HG02840 (cell line): ENCODE measurements around the gene EPAS1.

Experiments
- ATAC-seq: cut with Tn5 transposase; IDR thresholded peaks from one replicate; pipeline ENCODE4 v1.9.1; 2021; ENCODE audit warnings: mild to moderate bottlenecking, moderate library complexity, moderate number of reproducible peaks; ENCODE audit not compliant: unreplicated experiment, low FRiP score

EPAS1 gene

GRCh38 chr2:46379213-46380037, 82.2 kb downstream of the EPAS1 start:
- ATAC-seq = no peak

- ATAC-seq = no peak
These were observed 83.1 kb downstream of the EPAS1 start for GRCh38 chr2:46380038-46380940.

- no peak for ATAC-seq
These were observed 84.1 kb downstream of the EPAS1 start for GRCh38 chr2:46381263-46381849.

DNA sequence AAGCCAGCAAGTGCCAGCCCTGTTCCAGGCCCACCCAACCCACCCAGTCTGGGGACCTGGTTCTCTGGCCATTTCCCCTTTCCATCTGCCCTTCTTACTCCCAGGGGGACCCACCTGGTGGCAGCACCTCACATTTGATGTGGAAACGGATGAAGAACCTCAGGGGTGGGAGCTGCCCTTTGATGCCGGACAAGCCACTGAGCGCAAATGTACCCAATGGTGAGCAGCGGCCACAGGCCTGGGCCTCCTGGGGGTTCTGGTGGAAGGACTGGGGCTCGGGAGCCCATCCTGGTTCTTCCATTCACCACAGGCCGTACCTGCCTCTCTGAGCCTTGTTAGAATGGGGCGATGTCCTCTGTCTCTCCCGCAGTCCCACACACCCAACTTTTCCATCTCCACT, 84.7 kb downstream of the EPAS1 start:
- no peak for ATAC-seq

GRCh38 chr2:46382331-46383112, 85.3 kb downstream of the EPAS1 start:
- no peak for ATAC-seq

GRCh38 chr2:46383113-46383395, 85.8 kb downstream of the EPAS1 start:
- no peak for ATAC-seq

- ATAC-seq = no peak
These were observed 86.7 kb downstream of the EPAS1 start for GRCh38 chr2:46383784-46384456.

DNA sequence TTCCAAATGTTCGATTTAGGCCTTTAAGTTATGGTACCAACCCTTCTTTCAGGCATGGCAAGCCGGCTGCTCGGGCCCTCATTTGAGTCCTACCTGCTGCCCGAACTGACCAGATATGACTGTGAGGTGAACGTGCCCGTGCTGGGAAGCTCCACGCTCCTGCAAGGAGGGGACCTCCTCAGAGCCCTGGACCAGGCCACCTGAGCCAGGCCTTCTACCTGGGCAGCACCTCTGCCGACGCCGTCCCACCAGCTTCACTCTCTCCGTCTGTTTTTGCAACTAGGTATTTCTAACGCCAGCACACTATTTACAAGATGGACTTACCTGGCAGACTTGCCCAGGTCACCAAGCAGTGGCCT, 87.2 kb downstream of the EPAS1 start:
- no peak for ATAC-seq

GRCh38 chr2:46385786-46386577, 88.8 kb downstream of the EPAS1 start:
- ATAC-seq = no peak

GRCh38 chr2:46386763-46387162, 89.6 kb downstream of the EPAS1 start:
- ATAC-seq = no peak

- ATAC-seq = no peak
These were observed 90.1 kb downstream of the EPAS1 start for GRCh38 chr2:46387292-46387691.

DNA sequence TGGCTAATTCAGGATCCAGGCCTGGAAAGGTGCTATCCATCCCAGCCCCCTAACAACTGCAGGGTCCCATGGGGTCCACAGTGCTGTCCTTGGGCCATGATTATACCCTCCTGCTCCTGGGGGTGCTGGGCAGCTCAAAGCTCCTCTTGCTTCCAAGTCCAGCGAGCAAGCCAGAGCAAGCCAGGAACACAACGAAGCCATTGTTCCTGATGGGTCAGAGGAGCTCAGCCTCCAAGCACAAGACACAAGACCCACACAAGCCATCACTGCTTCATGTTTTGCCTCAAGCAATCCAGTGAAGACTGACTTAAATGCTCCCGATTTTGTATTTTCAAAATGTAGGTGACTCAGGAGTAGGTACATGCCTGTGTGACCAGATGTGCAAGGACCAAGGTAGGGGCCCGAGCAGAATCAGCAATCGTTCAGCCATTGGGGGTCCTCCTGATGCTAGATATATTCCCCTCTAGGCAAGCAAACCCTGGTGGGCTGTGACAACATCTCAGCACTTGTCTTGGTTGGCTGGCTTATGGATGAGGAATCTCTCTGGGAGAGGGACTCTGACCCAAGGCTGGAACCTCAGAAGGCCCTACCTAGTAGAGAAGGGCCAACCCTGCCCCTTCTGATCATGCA, 90.8 kb downstream of the EPAS1 start:
- no peak for ATAC-seq

- ATAC-seq = no peak
These were observed 91.7 kb downstream of the EPAS1 start for GRCh38 chr2:46388881-46389280.

DNA sequence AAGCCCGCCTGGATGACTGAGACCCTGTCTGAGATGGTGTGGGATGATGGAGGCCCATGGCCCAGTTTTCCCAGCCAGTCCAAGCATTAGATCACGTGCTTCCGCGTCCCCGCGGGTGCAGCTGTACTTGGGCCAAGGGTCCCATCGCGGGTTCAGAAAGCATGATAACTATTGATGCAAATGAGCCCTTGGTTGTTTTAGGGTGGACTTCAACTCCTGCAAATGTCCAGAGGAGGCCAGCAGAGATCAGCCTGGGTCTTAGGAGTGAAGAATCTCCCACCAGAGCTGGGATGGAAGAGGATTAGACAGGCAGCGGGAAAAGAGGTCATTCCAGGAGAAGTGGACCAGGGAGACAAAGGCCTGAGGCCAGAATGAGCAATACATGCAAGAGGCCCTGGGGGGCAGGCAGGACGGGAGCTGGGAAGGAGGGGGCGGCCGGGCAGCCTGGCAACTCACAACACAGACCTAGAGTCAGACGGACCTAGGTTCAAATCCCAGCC, 92.3 kb downstream of the EPAS1 start:
- no peak for ATAC-seq

DNA sequence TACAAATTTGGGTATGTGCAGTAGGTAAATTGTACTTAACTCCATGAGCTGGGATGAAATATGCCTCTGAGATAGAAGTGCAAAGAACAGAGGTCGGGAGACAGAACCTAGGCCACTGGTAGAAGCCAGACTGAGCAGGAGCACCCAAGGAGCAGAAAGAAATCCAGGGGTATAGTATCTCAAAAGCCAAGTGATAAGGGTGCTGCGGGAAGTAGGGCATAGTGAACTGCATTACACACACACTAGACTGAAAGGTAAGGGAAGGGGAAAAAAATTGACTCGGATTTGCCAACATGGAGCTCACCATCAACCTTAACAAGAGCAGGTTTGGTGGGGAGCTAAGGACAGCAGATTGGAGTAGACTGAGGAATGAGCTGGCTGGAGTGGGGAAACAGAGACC, 92.8 kb downstream of the EPAS1 start:
- ATAC-seq = no peak

- ATAC-seq = no peak
These were observed 93.7 kb downstream of the EPAS1 start for GRCh38 chr2:46390901-46391395.

DNA sequence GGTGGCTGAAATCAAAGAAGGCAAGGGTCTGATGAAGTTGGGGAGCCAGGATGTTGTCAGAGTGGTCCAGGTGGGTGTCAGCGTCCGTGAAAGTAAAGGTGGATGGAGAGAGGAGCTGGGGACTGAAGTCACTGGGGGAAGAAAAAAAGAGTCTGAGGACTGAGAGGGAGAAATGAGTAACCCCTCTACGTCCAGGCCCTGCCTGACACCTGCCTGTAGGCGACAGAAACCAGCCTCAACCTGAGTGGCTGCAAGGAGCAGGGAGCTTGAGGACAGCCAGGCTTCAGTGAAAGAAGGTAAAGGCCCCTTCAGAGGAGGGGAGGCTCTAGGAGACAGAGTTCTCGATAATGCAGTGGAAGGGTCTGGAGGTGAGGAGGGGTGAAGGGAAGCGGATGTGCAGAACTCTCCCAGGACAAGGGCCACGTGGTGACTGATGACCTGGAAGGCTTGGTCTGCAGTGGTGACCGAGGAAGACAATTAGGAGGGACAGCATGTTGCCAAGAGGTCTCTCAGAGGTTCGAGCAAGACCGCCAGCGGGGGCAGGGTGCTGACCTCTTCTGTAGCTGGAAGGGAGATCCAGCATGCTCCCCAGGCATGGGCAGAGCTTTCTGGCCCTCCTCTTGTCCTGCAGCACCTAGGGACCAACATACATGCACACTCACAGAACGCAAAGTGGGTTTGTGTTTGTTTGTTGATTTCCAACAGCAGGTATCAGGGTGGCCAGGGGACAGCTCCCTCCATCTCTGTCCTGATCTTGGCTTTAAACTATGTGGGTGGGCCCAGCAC, 95.5 kb downstream of the EPAS1 start:
- no peak for ATAC-seq

DNA sequence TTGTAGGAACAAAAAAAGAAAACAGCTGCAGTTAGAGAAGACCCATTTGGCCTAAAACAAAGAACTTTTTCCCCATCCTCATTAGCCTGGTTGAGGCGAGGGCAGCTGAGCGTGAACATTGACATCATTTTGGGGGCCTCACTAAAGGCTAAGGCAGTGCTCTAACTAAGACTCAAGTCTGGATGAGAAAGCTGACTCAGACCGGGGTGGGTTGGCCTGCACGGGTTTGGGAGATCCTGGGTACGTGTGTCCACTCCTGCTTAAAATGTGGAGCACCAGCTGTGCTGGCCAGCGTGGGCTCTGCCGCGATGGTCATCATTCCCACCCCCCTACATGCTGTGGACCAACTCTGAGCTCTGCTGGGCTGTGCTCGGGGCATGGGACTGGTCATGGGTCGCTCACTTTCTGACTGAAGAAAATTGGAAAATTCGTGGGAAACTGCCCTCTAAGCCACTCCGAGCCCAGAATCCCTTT, 96.2 kb downstream of the EPAS1 start:
- no peak for ATAC-seq
